ENCODE results near the gene IGFBP6. TPM values are rescaled to one million over a fixed set of nuclear protein-coding genes. Genes with fewer than 3 reads are reported as not detected.

IGFBP6 gene
- total RNA-seq, 1 experiment from 2014 or later = 6.4 TPM

DNA sequence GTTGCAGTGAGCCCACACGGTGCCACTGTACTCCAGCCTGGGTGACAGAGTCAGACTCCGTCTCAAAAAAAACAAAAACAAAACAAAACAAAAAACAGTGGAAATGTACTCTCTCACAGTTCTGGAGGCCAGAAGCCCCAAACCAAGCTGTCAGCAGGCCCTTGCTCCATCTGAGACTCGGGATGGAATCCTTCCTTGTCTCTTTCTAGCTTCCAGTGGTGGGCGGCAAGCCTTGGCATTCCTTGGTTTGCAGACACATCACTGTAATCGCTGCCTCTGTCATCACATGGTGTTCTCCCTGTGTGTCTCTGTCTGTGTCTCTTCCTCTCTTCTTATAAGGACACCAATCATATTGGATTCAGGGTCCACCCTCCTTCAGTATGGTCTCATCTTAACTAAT, 41.2 kb upstream of the IGFBP6 start:
- no peak overlapping the region for H3K4me3 Mint-ChIP-seq
- no peaks in the 10 kb centered on the region for H3K9me3 Mint-ChIP-seq
- DNase-seq (ENCODE audit: low spot score) (no peak), ATAC-seq (no peak)
- TF ChIP-seq MXD4 (CRISPR knock-in tag; IDR thresholded peaks at IDR 0.05; ENCODE audit: borderline replicate concordance) (no peak), ZMAT4 (CRISPR knock-in tag; IDR thresholded peaks at IDR 0.05) (no peak), JUN (CRISPR knock-in tag; IDR thresholded peaks at IDR 0.05) (no peak), ZNF532 (CRISPR knock-in tag; IDR thresholded peaks at IDR 0.05; ENCODE audit: borderline replicate concordance) (no peak), ZNF416 (CRISPR knock-in tag; IDR thresholded peaks at IDR 0.05) (no peak), ERG (CRISPR knock-in tag; IDR thresholded peaks at IDR 0.05) (no peak), ETV6 (CRISPR knock-in tag; IDR thresholded peaks at IDR 0.05) (no peak), NFE2L1 (CRISPR knock-in tag; IDR thresholded peaks at IDR 0.05) (no peak), CREM (CRISPR knock-in tag; IDR thresholded peaks at IDR 0.05) (no peak), ZNF121 (CRISPR knock-in tag; IDR thresholded peaks at IDR 0.05) (no peak), USF2 (CRISPR knock-in tag; IDR thresholded peaks at IDR 0.05) (no peak), STAT6 (CRISPR knock-in tag; conservative IDR thresholded peaks at IDR 0.05; ENCODE audit: low read depth) (no peak), NR3C1 (CRISPR knock-in tag; conservative IDR thresholded peaks at IDR 0.05; ENCODE audit: low read depth) (no peak), CBFB (CRISPR knock-in tag; IDR thresholded peaks at IDR 0.05; ENCODE audit: low read depth) (no peak)
- TF ChIP-seq, protein P1, sequence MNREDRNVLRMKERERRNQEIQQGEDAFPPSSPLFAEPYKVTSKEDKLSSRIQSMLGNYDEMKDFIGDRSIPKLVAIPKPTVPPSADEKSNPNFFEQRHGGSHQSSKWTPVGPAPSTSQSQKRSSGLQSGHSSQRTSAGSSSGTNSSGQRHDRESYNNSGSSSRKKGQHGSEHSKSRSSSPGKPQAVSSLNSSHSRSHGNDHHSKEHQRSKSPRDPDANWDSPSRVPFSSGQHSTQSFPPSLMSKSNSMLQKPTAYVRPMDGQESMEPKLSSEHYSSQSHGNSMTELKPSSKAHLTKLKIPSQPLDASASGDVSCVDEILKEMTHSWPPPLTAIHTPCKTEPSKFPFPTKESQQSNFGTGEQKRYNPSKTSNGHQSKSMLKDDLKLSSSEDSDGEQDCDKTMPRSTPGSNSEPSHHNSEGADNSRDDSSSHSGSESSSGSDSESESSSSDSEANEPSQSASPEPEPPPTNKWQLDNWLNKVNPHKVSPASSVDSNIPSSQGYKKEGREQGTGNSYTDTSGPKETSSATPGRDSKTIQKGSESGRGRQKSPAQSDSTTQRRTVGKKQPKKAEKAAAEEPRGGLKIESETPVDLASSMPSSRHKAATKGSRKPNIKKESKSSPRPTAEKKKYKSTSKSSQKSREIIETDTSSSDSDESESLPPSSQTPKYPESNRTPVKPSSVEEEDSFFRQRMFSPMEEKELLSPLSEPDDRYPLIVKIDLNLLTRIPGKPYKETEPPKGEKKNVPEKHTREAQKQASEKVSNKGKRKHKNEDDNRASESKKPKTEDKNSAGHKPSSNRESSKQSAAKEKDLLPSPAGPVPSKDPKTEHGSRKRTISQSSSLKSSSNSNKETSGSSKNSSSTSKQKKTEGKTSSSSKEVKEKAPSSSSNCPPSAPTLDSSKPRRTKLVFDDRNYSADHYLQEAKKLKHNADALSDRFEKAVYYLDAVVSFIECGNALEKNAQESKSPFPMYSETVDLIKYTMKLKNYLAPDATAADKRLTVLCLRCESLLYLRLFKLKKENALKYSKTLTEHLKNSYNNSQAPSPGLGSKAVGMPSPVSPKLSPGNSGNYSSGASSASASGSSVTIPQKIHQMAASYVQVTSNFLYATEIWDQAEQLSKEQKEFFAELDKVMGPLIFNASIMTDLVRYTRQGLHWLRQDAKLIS (CRISPR knock-in tag; IDR thresholded peaks at IDR 0.05; ENCODE audit: borderline replicate concordance) = no peak
- TF ChIP-seq, protein P2, sequence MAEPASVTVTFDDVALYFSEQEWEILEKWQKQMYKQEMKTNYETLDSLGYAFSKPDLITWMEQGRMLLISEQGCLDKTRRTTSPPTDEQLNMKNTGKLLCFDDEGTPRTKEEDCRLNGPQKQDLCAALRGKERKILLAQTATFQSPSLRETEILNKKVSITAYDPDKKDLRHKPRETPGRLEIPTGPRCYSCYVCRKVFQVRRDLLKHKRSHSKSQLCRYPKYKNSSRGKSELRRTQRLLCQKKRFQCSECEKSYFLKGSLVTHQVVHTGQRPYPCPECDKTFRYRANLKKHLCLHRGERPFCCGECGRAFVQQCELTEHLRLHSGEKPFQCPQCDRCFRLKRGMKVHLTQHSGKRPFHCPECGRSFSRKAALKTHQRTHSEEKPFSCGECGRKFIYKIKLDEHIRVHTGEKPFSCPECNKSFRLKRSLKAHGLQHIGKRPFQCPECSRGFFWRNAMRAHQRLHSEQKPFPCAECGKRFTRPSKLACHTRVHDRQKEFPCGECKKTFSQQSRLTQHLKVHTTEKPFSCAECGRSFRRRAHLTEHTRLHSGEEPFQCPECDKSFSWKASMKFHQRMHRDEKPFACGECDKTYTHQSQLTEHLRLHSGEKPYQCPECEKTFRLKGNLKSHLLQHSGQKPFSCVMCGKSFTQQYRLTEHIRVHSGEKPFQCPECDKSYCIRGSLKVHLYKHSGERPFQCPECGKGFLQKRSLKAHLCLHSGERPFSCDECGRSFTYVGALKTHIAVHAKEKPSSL (CRISPR knock-in tag; conservative IDR thresholded peaks at IDR 0.05) = no peak
- TF ChIP-seq, protein P3, sequence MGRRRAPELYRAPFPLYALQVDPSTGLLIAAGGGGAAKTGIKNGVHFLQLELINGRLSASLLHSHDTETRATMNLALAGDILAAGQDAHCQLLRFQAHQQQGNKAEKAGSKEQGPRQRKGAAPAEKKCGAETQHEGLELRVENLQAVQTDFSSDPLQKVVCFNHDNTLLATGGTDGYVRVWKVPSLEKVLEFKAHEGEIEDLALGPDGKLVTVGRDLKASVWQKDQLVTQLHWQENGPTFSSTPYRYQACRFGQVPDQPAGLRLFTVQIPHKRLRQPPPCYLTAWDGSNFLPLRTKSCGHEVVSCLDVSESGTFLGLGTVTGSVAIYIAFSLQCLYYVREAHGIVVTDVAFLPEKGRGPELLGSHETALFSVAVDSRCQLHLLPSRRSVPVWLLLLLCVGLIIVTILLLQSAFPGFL (CRISPR knock-in tag; IDR thresholded peaks at IDR 0.05; ENCODE audit: borderline replicate concordance) = no peak
- ChIA-PET CTCF (interaction anchor here (1.9 to 5.6 kb wide), 4 partner anchors 8 to 43 kb away, joined by 8 to 151 read pairs (median 34); partner anchors contain the start of gene SPRYD3), POLR2A (interaction anchor here (0.7 kb wide), 1 partner anchor 10 kb away, joined by 3 read pairs; no protein-coding TSS in a partner anchor)
- H3K4me1 Mint-ChIP-seq = peaks cover 15% of the 10 kb centered on the region
- H3K27ac Mint-ChIP-seq = no peak overlapping the region
- peaks cover 53% of the 10 kb centered on the region for H3K27me3 Mint-ChIP-seq (ENCODE audit: low read depth)
- H3K36me3 Mint-ChIP-seq = peaks cover 5% of the 10 kb centered on the region

All from WTC11 (cell line).